AG08395 (cell line): ENCODE data around the gene RBCK1.
"Not testable (repeated sequence)": the region's sequence is repeated elsewhere in the genome, so short reads cannot be mapped to it uniquely, and the experiment has no call there.

Source experiments
- DNase-seq: peaks from one replicate; pipeline ENCODE4 v3.0.0; 2012; ENCODE audit warnings: mixed read lengths, low spot score

The RBCK1 gene

DNA sequence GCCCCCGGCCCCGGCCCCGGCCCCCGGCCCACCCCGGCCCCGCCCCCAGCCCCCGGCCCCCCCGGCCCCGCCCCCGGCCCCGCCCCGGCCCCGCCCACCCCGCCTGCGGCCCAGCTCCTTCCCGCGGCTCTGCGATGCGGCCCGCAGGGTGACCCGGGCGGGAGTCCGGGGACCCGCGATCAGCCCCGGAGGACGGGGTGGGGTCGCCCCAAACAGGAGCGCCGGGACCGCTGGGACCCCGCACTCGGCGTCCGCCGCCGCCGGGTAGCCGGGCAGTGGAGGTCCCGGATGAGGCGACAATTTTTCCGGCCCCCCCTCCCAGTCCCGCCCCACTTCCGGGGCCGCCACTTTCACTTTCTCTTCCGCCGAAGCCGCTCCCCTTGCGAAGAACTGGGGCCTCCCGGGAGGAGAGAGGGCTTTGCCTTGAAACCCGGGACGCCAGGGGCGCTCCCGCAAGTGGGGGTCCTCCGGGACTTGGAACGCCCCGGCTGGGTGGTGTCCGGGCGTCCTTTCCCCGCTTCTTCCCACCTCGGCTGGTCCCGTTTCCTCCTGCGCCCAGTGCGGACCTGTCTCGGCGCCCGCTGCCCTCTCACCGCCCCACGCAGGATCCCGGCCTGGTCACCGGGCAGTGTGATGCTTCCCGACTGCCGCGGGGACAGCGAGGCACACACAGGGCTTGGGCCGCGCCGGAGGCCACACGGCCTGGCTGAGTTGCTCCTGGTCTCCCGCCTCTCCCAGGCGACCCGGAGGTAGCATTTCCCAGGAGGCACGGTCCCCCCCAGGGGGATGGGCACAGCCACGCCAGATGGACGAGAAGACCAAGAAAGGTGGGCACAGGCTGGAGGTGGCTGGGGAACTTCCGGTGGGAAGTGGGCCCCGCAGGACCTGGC lies at the start of gene RBCK1:
RBCK1 (plus strand) TSS at position 347 of the 890 bp plus-strand sequence; CDS start at position 806, 459 bp downstream.
- DNase-seq: peak; percentile 97

DNA sequence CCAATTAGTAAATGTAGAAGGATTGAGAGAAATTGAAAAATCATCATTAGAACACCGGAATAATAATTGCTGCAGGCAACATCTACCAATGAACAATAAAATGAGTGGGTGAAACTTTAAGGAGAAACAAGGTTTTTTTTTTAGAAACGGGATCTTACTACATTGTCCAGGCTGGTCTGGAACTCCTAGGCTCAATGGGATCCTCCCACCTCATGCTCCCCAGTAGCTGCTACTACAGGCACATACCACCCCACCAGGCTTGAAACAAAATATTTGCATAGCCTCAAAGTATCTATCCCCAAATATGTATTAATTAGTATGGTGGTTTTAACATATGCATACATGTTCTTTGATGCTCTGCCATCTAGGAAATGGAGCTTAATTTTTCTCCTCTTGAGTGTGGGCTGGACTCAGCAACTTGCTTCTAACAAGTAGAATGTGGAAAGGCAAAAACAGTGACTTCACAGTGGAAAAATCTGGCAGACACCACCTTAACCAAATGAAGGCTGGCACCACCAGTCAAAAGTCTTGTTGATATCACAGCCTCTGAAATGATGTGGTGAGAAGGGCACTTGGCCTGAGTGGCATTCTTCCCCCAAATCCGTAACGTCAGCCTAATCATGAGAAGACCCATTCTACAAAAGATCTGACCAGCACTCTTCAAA lies 49.1 kb upstream of the RBCK1 start:
- DNase-seq: peak; percentile 18

DNA sequence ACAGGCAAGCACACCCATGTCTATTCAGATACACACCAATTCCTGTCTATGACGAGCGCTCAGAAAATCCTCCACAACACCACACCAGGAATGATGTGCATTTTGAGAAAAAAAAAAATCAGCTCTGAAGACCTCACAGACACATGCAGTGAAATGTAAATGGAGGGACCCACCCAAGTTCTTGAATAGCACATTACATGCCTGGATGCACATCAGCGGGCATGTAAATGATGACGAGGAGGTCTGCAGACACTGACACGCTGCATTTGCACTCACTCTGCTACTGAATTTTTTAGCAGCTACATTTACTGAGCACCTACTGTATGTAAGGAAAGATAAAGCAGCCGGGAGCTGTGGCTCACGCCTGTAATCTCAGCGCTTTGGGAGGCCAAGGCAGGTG lies 46.5 kb upstream of the RBCK1 start:
- DNase-seq: no peak

DNA sequence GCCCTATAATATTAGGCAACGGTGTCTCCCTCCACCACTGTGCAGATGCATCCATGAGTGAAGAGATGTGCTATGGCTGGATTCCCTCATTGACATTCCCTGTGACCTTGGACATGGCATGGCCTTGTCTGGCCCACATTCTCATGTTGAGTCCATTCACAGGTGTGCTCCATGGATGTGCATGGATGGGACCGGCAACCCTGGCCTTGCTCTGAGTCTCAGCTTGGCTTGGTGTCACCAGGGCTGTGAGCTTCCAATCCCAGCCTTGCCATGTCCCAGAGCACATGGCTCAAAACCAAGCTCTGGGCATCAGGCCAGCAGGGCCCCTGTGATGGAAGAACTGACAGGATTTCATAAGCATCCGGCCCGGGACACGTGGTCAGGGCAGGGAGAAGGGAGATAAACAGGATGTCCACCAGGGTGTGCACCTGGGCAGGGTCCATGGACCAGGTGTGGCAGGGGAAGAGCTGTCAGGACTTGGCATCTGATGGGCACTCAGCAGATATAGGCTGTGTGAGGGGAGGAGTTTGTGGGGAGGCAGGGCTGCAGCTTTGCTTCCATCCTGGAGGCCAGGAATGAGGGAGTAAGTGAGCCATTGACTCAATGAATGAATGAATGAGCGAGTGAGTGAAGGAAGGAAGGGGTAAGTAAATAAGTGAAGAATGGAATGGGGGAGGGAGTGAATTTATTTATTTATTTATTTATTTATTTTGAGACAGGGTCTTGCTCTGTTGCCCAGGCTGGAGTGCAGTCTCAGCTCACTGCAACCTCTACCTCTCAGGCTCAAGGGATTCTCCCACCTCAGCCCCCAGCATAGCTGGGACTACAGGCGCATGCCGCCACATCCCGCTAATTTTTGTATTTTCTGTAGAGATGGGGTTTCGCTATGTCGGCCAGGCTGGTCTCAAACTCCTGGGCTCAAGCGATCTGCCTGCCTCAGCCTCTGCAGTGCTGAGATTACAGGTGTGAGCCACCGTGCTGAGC lies 45.5 kb upstream of the RBCK1 start:
- DNase-seq: peak; percentile 74

DNA sequence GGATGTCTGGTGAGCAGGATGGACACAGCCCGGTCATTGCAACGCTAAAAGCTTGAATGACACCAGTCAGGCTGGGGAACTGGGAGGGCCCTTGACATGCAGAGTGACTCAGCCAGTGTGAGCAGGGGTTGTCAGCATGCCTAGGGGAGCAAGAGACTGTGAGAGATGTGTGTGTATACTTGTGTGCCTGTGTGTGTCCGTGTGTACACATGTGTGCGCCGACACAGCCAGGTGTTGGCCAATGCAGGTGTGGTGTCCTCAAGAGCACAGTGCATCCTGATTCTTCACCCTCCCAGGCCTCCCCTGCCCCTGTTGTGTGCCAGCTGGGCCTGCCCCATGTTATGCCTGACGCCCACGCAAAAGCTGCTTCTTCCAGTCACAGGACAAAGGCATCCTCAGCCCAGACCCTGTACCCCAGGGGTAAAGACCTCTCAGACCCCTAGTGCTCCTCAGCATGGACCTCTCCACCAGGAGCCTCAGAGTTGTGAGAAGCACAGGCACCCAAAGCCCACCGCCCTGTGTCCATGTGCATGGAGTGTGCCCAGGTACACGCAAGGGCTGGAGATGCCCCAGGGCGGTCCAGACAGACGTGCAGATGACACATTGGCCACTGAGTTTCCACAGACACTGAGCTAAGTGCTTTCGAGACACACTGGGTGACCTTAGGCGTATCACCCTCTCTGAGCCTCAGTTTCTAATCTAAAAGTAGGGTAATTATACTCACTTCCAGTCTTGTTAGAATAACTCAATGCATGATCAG lies 44.6 kb upstream of the RBCK1 start:
- DNase-seq: no peak

DNA sequence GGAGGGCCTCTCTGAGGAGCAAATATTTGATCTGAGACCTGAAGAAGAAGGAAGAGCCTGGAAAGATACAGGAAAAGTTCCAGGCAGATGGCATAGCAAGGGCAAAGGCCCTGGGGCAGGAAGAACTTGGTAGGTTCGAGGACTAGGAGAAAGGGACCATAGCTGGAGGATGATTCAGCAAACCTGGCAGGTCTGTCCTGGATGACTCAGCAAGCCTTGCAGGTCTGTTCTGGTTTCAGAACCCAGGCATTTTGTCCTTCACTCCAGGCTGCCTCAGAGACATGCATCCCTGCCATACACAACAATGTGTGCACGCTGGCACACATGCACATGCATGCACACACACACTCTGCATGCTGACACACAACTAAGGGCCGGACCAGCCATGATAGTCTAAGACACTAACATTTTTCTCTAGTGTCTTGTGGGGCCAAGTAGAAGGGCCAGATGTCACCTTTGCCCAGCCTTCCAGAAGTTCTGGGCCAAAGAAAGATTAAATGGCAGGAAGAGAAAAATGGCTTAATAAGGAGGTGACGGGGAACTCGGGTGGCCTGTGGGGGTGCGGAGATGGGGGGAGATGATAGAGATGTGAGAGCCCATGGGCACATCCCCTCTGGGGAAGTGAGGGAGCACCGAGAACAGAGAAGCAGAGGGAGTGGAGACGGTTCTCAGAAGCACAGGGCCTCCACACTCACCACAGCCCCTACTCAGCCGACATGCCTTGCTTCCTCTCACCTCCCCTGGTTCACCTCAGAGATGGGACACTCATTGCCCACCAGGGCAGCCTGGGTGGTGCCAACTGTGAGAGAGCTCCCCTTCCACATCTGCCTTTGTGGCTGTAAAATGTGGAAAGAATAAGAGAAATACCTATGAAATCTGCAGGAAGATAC lies 42.9 kb upstream of the RBCK1 start:
- no peak for DNase-seq

DNA sequence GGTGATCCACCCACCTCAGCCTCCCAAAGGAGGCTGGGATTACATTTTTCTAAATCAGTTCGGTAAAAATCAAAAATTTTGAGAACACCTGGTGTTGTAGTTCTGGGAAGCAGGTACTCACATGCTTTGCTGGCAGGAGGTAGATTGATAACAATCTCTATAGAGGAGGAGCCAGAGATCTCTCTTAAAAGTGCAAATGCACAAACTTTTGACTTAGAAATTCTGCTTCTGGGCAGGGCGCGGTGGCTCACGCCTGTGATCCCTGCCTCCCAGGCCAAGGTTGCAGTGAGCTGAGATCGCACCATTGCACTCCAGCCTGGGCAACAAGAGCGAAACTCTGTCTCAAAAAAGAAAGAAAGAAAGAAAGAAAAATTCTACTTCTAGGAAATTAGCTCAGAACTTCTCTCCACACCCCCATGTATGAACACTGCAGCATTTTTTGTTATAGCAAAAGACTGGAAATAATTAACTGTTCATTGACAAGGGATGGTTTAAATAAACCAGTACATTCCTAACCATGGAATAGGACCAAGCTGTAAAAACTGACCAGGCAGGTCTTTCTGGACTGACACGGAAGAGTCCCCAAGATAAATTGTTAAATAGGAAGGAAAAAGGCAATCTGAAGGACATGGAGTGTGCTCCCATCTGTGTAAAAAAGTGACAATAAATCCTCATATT lies 41.9 kb upstream of the RBCK1 start:
- DNase-seq: no peak

DNA sequence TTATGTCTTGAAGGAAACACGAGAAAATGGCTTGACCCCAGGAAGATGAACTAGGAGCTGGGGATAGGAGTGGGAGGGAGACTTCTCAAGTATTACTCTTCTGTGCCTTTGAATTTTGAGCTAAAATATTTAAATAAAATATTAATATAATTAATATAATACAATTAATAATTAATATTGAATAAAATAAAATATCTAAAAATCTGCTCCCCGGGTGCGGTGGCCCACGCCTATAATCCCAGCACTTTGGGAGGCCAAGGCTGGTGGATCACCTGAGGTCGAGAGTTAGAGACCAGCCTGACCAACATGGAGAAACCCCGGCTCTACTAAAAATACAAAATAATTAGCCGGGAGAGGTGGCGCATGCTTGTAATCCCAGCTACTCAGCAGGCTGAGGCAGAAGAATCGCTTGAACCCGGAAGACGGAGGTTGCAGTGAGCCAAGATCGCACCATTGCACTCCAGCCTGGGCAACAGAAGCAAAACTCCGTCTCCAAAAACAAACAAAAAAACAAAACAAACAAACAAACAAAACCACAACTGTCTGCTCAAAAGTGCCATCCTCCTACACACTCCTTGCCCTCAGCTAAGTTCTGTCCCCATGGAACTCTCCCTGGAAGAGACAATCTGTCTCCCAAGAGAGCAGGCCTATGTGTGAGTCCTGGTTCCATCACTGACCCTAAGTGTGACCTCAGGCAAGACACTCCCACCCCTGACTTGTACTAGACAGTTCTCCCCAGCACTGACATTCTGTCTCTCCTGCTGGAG lies 41.2 kb upstream of the RBCK1 start:
- no peak for DNase-seq

DNA sequence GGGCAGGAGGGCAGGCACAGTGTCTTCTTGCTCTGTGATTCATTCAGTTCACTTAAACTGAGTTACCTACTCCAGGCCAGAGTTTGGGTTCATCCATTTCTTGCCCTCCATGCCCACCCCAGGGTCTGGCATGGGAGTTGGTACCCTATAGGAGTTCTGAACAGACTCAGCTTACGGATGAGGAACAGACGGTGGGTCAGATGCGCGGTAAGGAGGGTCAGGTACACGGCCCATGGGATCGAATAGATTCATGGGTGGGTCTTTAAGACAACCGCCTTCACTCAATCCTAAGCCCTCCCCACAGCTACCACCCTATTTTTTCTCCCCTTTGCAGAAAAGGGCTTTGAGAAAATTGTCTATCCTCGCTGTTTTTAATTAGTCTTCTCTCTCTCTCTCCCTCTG lies 40.6 kb upstream of the RBCK1 start:
- no peak for DNase-seq

DNA sequence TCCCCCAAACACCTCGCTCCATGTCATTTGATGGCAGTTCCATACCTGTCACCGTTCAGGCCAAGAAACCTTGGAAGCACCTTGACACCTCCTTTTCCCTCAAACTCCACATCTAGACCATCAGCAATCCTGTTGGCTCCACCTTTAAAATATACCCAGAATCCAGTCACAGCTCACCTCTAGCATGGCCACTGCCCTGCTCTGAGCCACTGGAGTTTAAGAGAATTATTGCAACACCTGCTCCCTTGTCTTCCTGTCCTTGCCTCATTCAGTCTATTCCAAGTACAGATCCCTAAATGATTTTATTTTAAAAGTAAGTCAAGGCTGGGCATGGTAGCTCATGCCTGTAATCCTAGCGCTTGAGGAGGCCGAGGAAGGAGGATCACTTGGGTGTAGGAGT lies 39.2 kb upstream of the RBCK1 start:
- DNase-seq: no peak

DNA sequence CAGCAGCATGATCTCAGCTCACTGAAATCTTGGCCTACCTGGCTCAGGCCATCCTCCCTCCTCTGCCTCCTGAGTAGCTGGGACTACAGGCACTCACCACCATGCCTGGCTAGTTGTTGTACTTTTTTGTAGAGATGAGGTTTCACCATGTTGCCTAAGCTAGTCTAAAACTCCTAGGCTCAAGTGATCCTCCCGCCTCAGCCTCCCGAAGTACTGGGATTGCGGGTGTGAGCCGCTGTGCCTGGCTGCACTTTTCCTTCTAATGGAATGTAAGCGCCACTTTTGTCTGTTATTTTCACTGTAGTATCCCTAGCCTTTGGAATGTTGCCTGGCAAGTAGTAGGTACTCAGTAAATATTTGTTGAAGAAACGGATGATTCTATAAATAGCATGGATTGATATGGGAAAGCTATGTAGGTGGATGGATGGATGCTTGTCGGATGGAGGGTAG lies 37.9 kb upstream of the RBCK1 start:
- DNase-seq: no peak

DNA sequence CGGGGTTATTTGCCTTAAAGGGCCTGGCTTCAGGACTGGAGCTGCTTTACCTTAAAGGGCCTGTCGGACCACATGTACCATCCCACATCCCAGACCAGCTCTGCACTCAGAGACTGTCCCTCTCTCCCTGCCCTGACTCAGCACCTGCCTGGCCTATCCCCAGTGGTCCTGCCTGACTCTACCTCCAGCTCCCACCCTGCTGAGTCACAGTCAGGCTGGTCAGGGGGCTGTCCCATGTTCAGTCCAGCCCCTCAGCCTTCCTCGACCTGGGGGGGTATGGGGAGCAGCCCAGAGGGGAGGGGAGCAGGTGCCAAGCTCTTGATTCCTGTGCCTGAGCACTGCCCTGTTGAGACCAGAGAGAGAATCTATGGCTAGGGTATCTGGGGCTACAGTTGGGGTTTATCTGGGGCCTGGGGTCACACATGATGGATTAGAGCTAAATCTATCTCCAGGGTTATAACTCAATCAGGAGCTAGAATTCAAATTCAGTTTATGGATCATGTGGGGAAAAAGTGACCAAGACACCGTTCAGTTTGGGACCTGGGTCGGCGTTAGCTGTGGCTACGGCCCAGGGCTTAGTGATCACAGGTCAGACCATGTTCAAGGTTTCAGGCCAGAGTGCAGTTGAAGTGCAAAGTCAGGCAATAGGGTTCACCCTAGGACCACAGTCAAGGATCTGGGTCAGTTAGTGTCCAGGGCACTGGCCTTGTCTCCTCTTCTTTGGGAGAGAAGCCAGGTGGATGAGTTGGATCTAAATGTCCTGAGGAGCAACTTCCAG lies 36.9 kb upstream of the RBCK1 start:
- DNase-seq: no peak

DNA sequence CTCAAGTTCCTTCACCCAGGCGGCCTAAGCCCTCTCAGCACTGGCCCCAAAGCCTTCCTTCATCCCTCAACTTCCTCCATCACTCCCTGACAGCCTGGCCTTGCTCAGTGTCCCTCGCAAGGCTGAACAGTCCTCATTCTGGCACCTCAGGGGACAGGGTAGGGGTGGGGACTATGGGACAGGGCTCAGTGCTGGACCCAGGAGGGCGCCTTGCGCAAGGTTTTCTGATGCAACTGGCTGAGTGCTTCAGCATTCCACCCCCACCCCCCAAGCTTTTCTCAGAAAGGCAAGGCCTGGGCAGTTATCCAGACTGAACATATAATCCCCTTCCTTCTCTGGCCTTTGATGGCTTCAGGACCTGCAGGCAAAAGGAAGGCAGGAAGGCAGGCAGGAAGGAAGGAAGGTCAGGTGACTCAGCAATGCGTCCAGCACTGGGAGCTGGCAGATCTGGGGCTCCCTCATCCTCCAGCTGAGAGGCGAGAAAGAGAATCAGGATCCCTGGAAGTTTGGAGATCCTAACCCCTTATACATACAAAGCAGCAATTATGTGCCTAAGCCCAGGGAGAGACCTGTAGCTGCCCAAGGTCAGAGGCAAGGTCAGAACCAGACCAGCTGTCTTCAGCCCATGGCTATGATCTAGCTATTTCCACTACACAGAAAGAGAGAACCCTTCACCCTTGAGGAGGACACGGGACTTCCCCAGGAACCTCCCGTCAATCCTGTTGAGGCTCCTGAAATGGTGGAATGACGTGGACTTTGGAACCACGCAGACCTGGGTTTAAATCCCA lies 36.1 kb upstream of the RBCK1 start:
- peak; percentile 65 for DNase-seq

DNA sequence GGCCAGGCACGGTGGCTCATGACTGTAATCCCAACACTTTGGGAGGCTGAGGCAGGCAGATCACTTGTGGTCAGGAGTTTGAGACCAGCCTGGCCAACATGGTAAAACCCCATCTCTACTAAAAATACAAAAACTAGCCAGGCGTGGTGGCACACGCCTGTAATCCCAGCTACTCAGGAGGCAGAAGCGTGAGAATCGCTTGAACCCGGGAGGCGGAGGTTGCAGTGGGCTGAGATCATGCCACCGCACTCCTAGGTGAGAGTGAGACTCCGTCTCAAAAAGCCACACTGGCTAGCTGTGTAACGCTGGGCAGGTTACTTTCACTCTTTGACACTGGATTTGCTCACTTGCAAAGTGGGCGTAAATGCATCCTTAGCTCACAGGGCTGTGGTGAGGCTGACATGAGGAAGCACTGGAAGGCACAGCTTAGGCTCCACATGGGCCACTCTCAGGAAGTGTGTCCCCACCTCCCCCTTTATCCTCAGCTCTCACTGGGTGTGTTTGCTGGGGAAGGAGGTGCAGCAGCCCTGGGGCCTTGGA lies 35.5 kb upstream of the RBCK1 start:
- not testable (repeated sequence) for DNase-seq

DNA sequence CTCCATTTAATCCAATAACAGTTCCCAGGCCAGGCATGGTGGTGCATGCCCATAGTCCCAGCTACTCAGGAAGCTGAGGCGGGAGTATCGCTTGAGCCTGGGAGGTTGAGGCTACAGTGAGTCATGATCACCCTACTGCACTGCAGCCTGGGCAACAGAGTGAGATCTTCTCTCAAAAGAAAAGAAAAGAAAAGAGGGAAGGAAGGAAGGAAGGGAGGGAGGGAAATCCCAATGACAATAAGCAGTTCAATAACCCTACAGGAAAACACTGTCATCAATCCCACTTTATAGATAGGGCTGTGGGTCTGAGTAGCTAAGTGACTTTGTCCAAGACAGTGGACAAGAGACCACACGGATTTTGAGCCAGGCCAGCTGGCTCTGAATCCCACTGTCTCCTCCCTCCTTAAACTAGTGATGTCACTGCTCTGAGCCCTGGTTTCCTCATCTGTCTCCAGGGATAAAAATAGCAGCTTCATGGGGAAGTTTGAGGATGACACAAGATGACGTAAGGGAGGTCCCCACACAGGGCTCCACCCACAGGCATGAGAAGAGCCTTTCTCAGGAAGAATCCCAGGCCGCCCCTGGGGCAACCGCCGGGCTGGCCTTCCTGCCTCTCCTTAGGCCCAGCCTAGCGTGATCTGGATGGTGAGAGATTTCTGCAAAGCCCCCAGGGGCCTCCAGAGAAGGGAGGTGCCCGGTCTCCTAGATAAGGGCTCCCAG lies 34.8 kb upstream of the RBCK1 start:
- peak; percentile 64 for DNase-seq

DNA sequence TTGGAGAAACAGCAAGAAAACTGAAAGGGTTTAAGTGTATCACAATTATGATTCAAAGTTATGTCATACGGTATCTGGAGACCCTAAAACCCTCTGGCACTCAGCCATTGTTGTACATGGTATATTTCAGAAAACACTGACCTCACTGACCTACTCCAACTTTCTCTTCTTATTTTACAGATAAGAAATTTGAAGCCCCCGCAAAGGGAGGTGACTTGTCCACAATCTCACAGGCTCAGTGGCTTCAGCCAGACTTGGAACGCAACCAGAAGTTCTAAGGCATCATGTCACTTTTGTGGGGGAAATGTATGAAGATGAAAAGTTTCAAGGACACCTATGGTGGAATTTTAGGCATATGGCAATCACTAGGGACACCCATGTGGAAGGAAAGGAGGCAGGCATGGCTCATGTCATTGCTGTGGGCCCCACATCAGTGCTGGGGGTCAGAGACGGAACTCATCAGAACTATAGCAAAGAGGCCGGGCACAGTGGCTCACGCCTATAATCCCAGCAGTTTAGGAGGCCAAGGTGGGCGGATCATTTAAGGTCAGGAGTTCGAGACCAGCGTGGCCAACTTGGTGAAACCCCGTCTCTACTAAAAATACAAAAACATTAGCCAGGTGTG lies 32.7 kb upstream of the RBCK1 start:
- DNase-seq: no peak
